Measurements from ENCODE around the gene CDC34. TPM values are rescaled to one million over a fixed set of nuclear protein-coding genes. Genes with fewer than 3 reads are reported as not detected.
A peak's percentile ranks its signal among the peaks of the same experiment; 100 is the strongest.

The CDC34 gene
- total and polyA plus RNA-seq, 2 of the 8 experiments (the other 6 are each of a cell fraction or from before 2014, with no cell fraction given): 95.9 to 129 TPM

DNA sequence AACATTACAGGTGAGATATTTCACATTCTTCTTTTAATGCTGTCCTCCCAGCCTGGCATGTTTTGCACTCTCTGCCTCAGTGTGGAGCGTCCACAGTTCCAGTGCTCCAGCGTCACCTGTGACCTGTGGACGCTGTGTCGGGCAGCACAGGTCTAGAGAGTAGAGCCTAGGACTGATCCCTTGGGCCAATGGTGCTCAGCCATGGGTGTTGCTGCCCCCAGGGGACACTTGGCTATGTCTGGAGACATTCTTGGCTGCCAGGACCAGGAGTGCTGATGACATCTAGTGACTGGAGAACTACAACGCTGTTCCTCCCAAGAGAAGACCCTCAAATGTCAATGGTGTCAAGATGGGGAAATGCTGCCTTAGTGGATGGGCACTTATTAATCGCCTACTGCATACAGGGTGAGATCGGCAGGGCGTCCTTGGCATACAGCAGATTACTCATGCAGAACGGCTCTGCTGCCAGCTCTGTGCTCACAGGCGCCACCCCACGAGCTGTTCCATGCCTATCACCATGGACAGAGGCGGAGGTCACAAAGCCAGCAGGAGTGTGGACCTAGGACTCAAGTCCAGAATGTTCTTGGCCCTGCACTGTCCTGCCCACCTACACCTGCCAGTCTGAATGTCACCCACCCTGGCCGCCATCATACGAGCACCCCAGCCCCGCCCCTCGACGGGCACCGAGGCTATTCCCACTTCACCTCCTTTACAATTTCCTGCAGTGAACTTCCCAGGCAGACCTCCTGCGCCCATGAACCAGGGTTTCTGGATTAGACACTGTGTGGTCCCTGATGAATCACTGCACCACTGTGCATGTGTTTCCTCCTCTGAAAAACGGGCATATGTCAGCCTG, 49.1 kb upstream of the CDC34 start (continued):
- TF ChIP-seq BCL11A (IDR thresholded peaks at IDR 0.05; ENCODE audit: low read depth in 2 of 2, low read length in 2 of 2): no peak
- TF ChIP-seq, protein P1, sequence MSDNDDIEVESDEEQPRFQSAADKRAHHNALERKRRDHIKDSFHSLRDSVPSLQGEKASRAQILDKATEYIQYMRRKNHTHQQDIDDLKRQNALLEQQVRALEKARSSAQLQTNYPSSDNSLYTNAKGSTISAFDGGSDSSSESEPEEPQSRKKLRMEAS (IDR thresholded peaks at IDR 0.05): no peak
- no peak for TF ChIP-seq KDM4A (IDR thresholded peaks at IDR 0.05; ENCODE audit: low read depth, low read length, severe bottlenecking)
- TF ChIP-seq RBBP5 (IDR thresholded peaks at IDR 0.05; ENCODE audit: borderline replicate concordance, low read depth, low read length): no peak
- TF ChIP-seq SP1 (IDR thresholded peaks at IDR 0.05; ENCODE audit: low read depth, low read length): no peak
- TF ChIP-seq, protein P2, sequence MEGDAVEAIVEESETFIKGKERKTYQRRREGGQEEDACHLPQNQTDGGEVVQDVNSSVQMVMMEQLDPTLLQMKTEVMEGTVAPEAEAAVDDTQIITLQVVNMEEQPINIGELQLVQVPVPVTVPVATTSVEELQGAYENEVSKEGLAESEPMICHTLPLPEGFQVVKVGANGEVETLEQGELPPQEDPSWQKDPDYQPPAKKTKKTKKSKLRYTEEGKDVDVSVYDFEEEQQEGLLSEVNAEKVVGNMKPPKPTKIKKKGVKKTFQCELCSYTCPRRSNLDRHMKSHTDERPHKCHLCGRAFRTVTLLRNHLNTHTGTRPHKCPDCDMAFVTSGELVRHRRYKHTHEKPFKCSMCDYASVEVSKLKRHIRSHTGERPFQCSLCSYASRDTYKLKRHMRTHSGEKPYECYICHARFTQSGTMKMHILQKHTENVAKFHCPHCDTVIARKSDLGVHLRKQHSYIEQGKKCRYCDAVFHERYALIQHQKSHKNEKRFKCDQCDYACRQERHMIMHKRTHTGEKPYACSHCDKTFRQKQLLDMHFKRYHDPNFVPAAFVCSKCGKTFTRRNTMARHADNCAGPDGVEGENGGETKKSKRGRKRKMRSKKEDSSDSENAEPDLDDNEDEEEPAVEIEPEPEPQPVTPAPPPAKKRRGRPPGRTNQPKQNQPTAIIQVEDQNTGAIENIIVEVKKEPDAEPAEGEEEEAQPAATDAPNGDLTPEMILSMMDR (IDR thresholded peaks at IDR 0.05; ENCODE audit: control extremely low read depth in 1 of 3, insufficient read depth in 1 of 3, low read depth in 1 of 3, low read length in 3 of 3): peak; percentile 24 to 50 (median 50); a peak in 3 of 4 replicates

Data from H1 (cell line).